K562 (cell line): ENCODE measurements around the gene HSD11B1L. TPM values are rescaled to one million over a fixed set of nuclear protein-coding genes. Genes with fewer than 3 reads are reported as not detected.

ENCODE experiments used
- CCNT2 ChIP-seq: IDR thresholded peaks from 2 replicates; pipeline ENCODE4 v1.6.1; 2011; ENCODE audit warnings: borderline replicate concordance, low read depth, mild to moderate bottlenecking, moderate library complexity, mixed read lengths, low read length; ENCODE audit not compliant: insufficient read length; ENCODE audit errors: extremely low read depth
- FOXM1 ChIP-seq, 2 experiments: fragments of 450-650 bp in 1 of 2; sonication (generic) in 1 of 2; formaldehyde crosslinking in 1 of 2; IDR thresholded peaks; 2 replicates each; pipeline versions ENCODE4 v1.6.1 to v1.9.0; 2017 to 2022; ENCODE audit warnings: low read depth in 2 of 2, mild to moderate bottlenecking in 2 of 2, missing genetic modification reagents in 1 of 2, moderate library complexity in 1 of 2
- MAZ ChIP-seq, 2 experiments: fragments of 450-650 bp in 1 of 2; sonication (generic) in 1 of 2; formaldehyde crosslinking; IDR thresholded peaks in 1 of 2; conservative IDR thresholded peaks in 1 of 2; 2 replicates each; pipeline versions ENCODE4 v1.4.0 to v1.5.0; 2020; ENCODE audit warnings: mild to moderate bottlenecking in 1 of 2, missing genetic modification reagents in 1 of 2
- NEUROD1 ChIP-seq: fragments of 150-350 bp; IDR thresholded peaks from 2 replicates; pipeline ENCODE4 v1.6.1; 2014; ENCODE audit warnings: borderline replicate concordance, low read length, low read depth; ENCODE audit not compliant: partially characterized antibody
- ZNF140 ChIP-seq: fragments of 250-450 bp; sonication (Bioruptor Pico); IDR thresholded peaks from 2 replicates; pipeline ENCODE4 v1.8.0; 2021; ENCODE audit warnings: moderate library complexity, mild to moderate bottlenecking, inconsistent platforms
- ZNF197 ChIP-seq: fragments of 200-800 bp; sonication (Bioruptor generic); IDR thresholded peaks from 2 replicates; pipeline ENCODE4 v1.6.1; 2016; ENCODE audit warnings: low read depth, missing genetic modification characterization, missing compliant biosample characterization
- ZNF239 ChIP-seq: fragments of 250-450 bp; sonication (Bioruptor Pico); IDR thresholded peaks from 2 replicates; pipeline ENCODE4 v1.4.0; 2020; ENCODE audit warnings: mild to moderate bottlenecking
- polyA plus RNA-seq, 8 experiments: library from polyadenylated mRNA; depleted of rRNA in 4 of 8; stranded (reverse) in 5 of 8; unstranded in 3 of 8; fragments of >200 nt; fragmentation: Nextera tagmentation in 2 of 8; fragmentation: Illumina TruSeq in 1 of 8; extraction: Ambion mirVana in 2 of 8; extraction: Trizol in 1 of 8; gene quantifications; 2 replicates each; pipeline versions ENCODE4 v1.2.1 to v1.2.3, GENCODE V29; 2011 to 2014; ENCODE audit warnings: inconsistent platforms in 1 of 8, missing spikeins in 1 of 8
- total RNA-seq, 7 experiments: library from RNA; depleted of rRNA in 6 of 7; stranded (reverse); fragments of >200 nt in 6 of 7; fragmentation: Illumina TruSeq in 2 of 7; extraction: Trizol in 2 of 7; gene quantifications; 2 replicates each; pipeline versions ENCODE4 v1.2.1 to v1.2.3, GENCODE V29; 2011 to 2021; ENCODE audit warnings: low replicate concordance in 1 of 7
- TF ChIP-seq, protein P1 (sequence below): sonication (generic); formaldehyde crosslinking; IDR thresholded peaks from 2 replicates; pipeline ENCODE4 v1.9.0; 2022; ENCODE audit warnings: mild to moderate bottlenecking, missing genetic modification reagents
- TF ChIP-seq, protein P2 (sequence below), 2 experiments: fragments of 450-650 bp; IDR thresholded peaks; 2 replicates each; pipeline ENCODE4 v1.6.1; 2018; ENCODE audit warnings: mild to moderate bottlenecking in 2 of 2, low read depth in 1 of 2; ENCODE audit not compliant: partially characterized antibody in 2 of 2
- TF ChIP-seq, protein P3 (sequence below): sonication (generic); formaldehyde crosslinking; IDR thresholded peaks from 2 replicates; pipeline ENCODE4 v1.8.0; 2022; ENCODE audit warnings: mild to moderate bottlenecking, missing genetic modification reagents

Gene HSD11B1L
- total and polyA plus RNA-seq, 9 of the 15 experiments (the other 6 are each of a cell fraction or from before 2014, with no cell fraction given) = 0.31 to 7.7 (median 2.3) TPM

DNA sequence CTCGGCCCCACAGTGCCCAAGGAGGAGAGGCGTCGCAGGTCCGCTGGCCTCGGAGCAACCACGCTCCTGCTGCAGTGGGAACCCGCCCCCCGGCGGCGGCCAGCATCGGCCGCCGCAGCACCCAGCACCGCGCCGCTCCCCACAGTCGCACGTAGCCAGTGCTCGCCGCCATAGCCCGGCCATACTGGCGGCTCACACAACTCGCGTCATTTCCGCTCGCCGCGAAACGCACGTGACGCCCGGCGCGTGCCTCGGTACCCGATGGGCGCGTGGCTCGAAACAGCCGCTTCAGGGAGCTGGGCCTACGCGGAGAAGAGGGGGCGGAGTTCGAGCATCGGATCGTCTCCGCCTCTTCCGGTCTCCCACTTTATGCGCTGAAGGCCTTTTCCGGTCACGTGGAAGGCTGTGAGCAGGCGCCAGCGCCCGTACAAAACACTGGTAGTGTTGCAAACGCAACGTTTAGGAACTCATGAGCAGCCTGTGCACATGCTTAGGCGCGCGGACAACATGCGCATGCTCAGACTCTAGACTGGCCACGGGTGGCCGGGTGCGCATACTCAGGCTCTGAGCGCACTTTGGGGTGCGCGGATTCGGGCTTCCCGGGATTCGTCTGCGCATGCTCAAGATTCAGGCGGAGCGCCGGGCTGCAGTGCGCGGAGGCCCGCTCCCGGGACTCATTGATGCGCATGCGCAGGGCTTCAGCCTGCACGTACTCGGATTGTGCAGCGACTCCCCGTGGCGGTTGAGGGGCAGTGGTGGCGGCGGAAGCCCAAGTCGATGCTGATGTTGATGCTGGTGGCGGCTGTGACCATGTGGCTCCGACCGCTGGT is 39.3 kb downstream of the HSD11B1L start, which contains the start of the genes CATSPERD and LONP1 (continued):
- TF ChIP-seq ZNF239 (CRISPR knock-in tag) (peak; percentile 20; the same call in 1 of the 2 replicates), ZNF197 (CRISPR knock-in tag) (peak; percentile 15; the same call in 1 of the 2 replicates), MAZ (CRISPR knock-in tag; conservative IDR thresholded peaks at IDR 0.05 in 1 of 2, IDR thresholded peaks at IDR 0.05 in 1 of 2) (peak; percentile 77 to 93), FOXM1 (IDR thresholded peaks at IDR 0.05; ENCODE audit: low read depth) (no peak), FOXM1 (CRISPR knock-in tag; IDR thresholded peaks at IDR 0.05; ENCODE audit: low read depth) (0 out of 2 replicates have a peak, but pooled peaks have one; percentile 10), NEUROD1 (peak; percentile 53), CCNT2 (peak; percentile 88), ZNF140 (CRISPR knock-in tag) (no peak)
- TF ChIP-seq, protein P1, sequence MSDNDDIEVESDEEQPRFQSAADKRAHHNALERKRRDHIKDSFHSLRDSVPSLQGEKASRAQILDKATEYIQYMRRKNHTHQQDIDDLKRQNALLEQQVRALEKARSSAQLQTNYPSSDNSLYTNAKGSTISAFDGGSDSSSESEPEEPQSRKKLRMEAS = peak; percentile 99
- TF ChIP-seq, protein P2, sequence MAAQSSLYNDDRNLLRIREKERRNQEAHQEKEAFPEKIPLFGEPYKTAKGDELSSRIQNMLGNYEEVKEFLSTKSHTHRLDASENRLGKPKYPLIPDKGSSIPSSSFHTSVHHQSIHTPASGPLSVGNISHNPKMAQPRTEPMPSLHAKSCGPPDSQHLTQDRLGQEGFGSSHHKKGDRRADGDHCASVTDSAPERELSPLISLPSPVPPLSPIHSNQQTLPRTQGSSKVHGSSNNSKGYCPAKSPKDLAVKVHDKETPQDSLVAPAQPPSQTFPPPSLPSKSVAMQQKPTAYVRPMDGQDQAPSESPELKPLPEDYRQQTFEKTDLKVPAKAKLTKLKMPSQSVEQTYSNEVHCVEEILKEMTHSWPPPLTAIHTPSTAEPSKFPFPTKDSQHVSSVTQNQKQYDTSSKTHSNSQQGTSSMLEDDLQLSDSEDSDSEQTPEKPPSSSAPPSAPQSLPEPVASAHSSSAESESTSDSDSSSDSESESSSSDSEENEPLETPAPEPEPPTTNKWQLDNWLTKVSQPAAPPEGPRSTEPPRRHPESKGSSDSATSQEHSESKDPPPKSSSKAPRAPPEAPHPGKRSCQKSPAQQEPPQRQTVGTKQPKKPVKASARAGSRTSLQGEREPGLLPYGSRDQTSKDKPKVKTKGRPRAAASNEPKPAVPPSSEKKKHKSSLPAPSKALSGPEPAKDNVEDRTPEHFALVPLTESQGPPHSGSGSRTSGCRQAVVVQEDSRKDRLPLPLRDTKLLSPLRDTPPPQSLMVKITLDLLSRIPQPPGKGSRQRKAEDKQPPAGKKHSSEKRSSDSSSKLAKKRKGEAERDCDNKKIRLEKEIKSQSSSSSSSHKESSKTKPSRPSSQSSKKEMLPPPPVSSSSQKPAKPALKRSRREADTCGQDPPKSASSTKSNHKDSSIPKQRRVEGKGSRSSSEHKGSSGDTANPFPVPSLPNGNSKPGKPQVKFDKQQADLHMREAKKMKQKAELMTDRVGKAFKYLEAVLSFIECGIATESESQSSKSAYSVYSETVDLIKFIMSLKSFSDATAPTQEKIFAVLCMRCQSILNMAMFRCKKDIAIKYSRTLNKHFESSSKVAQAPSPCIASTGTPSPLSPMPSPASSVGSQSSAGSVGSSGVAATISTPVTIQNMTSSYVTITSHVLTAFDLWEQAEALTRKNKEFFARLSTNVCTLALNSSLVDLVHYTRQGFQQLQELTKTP (IDR thresholded peaks at IDR 0.05; ENCODE audit: low read depth in 1 of 2, partially characterized antibody in 2 of 2) = peak in 1 of 2 experiments; percentile 52
- TF ChIP-seq, protein P3, sequence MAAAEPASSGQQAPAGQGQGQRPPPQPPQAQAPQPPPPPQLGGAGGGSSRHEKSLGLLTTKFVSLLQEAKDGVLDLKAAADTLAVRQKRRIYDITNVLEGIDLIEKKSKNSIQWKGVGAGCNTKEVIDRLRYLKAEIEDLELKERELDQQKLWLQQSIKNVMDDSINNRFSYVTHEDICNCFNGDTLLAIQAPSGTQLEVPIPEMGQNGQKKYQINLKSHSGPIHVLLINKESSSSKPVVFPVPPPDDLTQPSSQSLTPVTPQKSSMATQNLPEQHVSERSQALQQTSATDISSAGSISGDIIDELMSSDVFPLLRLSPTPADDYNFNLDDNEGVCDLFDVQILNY (CRISPR knock-in tag) = peak; percentile 29; the same call in 1 of the 2 replicates
